GM06990 (cell line): ENCODE results near the gene CYP4F22.

ENCODE experiments used
- DNase-seq: peaks from one replicate; pipeline ENCODE4 v3.0.0-alpha.2; 2011; ENCODE audit not compliant: insufficient read length; ENCODE audit errors: extremely low read depth
- H3K27me3 ChIP-seq: replicated peaks from 2 replicates; pipeline ENCODE4 v1.6.0; 2011; ENCODE audit warnings: low read length; ENCODE audit not compliant: control insufficient read depth, insufficient read depth
- H3K36me3 ChIP-seq: 2 replicates; pipeline ENCODE4 v1.5.1; 2011; ENCODE audit warnings: low read length; ENCODE audit not compliant: control insufficient read depth, insufficient read depth
- H3K4me3 ChIP-seq: replicated peaks from 2 replicates; pipeline ENCODE4 v1.5.1; 2011; ENCODE audit warnings: low read depth, mild to moderate bottlenecking, control low read depth, low read length
- TF ChIP-seq, protein P1 (sequence below): IDR thresholded peaks from 2 replicates; pipeline ENCODE4 v1.5.1; 2011; ENCODE audit warnings: low read length, control low read depth, mild to moderate bottlenecking, inconsistent platforms; ENCODE audit not compliant: insufficient read depth, poor library complexity, severe bottlenecking

Gene CYP4F22

DNA sequence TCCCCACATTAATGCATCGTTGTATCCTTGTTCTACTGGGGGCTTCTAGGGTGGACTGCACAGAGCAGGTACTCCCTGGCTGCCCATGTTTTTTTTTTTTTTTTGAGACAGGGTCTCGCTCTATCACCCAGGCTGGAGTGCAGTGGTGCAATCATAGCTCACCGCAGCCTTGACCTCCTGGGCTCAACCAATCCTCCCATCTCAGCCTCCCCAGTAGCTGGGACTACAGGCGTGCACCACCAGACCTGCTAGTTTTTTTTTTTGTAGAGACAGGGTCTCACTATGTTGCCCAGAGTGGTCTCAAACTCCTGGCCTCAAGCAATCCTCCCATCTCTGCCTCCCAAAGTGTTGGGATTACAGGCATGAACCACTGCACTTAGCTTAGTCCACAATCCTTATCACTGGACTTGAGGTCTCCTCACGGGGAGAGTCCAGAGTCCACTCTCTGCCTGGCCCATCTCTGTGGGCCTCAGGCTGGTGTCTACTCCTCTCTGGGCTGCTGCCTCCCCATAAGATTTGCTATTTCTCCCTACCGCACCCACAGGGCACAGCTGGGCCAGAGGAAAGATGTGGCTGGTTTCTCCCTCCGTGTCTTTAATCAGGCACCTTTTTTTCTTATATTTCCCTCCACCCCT is 56.3 kb downstream of the CYP4F22 start:
- no peaks in the 10 kb centered on the region for H3K36me3 ChIP-seq
- H3K4me3 ChIP-seq, result no peak overlapping the region
- TF ChIP-seq, protein P1, sequence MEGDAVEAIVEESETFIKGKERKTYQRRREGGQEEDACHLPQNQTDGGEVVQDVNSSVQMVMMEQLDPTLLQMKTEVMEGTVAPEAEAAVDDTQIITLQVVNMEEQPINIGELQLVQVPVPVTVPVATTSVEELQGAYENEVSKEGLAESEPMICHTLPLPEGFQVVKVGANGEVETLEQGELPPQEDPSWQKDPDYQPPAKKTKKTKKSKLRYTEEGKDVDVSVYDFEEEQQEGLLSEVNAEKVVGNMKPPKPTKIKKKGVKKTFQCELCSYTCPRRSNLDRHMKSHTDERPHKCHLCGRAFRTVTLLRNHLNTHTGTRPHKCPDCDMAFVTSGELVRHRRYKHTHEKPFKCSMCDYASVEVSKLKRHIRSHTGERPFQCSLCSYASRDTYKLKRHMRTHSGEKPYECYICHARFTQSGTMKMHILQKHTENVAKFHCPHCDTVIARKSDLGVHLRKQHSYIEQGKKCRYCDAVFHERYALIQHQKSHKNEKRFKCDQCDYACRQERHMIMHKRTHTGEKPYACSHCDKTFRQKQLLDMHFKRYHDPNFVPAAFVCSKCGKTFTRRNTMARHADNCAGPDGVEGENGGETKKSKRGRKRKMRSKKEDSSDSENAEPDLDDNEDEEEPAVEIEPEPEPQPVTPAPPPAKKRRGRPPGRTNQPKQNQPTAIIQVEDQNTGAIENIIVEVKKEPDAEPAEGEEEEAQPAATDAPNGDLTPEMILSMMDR, result no peak
- H3K27me3 ChIP-seq, result no peaks in the 10 kb centered on the region; the same call in 1 of the 2 replicates
- DNase-seq, result no peak

DNA sequence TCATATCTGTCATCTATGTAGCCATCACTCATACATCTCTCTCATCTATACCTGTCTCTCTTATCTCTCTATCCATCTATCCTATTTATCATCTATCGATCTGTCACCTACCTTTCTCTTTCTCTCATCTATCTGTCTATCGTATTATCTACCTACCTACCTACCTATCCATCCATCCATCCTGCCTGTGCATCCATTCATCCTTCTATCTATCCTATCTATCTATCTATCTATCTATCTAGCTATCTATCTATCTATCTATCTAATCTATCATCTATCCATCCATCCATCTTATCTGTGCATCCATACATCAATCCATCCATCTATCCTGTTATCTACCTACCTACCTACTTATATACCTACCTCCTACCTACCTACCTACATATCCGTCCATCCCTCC is 62.1 kb downstream of the CYP4F22 start:
- H3K4me3 ChIP-seq, result no peak overlapping the region
- TF ChIP-seq, protein P1, result no peak
- H3K27me3 ChIP-seq, result no peaks in the 10 kb centered on the region; the same call in 1 of the 2 replicates
- DNase-seq, result no peak
- no peaks in the 10 kb centered on the region for H3K36me3 ChIP-seq

GRCh38 chr19:15575406-15575805 is 67.1 kb downstream of the CYP4F22 start:
- peaks cover 1% of the 10 kb centered on the region; the same call in 1 of the 2 replicates for H3K27me3 ChIP-seq
- H3K4me3 ChIP-seq, result no peak overlapping the region
- TF ChIP-seq, protein P1, result no peak
- H3K36me3 ChIP-seq, result no peaks in the 10 kb centered on the region
- DNase-seq, result no peak

DNA sequence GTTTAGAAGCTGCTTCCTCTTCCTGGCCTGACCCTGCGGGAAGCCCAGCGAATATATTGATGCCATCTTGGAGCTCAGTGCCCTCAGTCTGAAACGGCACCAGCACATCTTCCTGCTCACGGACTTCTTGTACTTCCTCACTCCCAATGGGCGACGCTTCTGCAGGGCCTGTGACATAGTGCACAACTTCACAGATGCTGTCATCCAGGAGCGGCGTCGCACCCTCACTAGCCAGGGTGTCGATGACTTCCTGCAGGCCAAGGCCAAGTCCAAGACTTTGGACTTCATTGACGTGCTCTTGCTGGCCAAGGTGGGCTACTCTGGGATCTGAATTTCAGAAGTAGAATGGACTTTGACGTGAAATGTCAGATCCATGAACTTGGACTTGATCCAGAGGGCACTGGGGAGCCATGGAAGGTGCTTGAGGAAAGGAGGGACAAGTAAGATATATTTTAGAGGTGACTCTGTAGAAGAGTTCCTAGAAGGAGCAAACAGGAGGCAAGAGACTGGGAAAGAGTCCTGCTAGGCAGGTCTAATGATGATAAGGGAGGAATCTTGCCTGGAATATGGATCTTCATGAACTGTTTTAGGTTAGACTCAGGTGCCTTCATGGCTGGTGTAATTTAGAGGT is 68.3 kb downstream of the CYP4F22 start:
- TF ChIP-seq, protein P1, result no peak

DNA sequence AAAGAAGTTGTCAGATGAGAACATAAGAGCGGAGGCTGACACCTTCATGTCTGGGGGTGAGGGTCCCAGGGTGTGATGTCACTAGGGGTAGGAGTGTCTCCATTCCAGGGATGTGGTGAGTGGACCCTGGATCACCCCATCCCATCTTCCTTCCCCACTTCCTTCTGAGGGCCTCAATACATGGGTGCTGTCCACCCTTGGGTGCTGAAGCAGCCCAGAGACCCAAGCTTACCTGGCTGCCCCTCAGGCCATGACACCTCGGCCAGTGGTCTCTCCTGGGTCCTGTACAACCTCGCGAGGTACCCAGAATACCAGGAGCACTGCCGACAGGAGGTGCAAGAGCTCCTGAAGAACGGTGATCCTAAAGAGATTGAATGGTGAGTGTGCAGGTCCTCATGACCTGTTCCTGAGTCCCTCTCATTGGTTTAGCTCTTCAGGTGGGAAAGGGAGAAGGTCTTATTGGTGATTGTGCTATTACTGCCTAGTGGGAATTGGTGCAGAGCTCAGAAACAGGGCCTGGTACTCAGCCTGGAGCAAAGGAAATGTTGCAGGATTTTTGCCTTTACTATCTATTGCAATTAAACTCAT is 69.0 kb downstream of the CYP4F22 start:
- TF ChIP-seq, protein P1, result no peak
- no peak overlapping the region for H3K4me3 ChIP-seq
- H3K36me3 ChIP-seq, result no peaks in the 10 kb centered on the region
- H3K27me3 ChIP-seq, result peaks cover 1% of the 10 kb centered on the region; the same call in 1 of the 2 replicates
- DNase-seq, result no peak

More for the DNA sequence above, 68.3 kb downstream of the CYP4F22 start:
- peaks cover 1% of the 10 kb centered on the region; the same call in 1 of the 2 replicates for H3K27me3 ChIP-seq
- no peak overlapping the region for H3K4me3 ChIP-seq
- no peak for DNase-seq
- no peaks in the 10 kb centered on the region for H3K36me3 ChIP-seq
